ENCODE measurements around the gene PLPPR2.
"Not testable (repeated sequence)": the region's sequence is repeated elsewhere in the genome, so short reads cannot be mapped to it uniquely, and the experiment has no call there.

PLPPR2 gene

DNA sequence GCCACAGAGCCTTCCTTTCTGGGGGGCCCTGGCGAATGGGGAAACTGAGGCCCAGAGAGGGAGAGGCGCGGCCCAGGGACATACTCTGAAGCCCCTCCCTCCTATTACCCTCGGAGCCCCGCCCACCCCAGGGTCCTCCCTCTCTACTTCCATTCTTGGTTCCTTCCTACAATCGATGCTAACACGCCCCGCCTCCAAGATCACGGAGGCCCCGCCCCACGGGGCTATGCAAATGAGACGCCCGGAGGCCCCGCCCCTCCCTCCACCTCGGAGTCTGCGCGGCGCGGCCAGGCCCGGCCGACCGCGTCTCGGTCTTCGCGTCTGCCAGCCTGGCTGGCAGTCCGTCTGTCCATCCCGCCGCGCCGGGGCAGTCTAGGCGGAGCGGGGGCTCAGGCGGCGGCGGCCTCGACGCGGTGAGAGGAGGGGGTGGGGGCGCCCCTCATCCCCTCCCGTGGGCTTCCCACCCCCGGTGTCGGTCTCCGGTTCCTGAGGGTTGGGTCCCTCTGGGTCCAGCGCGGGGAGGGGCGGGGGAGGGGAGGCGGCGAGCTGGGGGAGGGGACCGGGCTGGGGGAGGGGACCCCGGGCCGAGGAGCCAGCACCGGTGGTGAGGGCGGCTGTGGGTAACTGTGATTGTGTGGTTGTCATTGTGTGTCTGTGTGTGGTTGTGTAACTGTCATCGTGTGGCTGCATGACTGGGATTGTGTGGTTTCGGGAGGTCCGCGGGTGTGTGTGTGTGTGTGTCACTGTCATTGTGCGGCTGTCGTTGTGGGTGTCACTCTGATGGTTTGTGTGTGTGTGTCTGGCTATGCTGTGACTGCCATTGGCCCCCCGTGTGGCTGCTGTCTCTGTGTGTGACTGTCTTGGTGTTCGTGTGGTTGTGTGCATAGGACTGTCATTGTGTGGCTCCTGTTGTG, at the start of gene PLPPR2:
PLPPR2 (plus strand) TSS at position 273 of the 914 bp plus-strand sequence. CDS start 2,242 bp downstream, outside the sequence.
- DNase-seq (ENCODE audit: low spot score) = peak; percentile 86

GRCh38 chr19:11306337-11306736, 48.9 kb upstream of the PLPPR2 start:
- no peak for DNase-seq (ENCODE audit: low spot score)

GRCh38 chr19:11320278-11320995, 34.8 kb upstream of the PLPPR2 start:
- not testable (repeated sequence) for DNase-seq (ENCODE audit: low spot score)

DNA sequence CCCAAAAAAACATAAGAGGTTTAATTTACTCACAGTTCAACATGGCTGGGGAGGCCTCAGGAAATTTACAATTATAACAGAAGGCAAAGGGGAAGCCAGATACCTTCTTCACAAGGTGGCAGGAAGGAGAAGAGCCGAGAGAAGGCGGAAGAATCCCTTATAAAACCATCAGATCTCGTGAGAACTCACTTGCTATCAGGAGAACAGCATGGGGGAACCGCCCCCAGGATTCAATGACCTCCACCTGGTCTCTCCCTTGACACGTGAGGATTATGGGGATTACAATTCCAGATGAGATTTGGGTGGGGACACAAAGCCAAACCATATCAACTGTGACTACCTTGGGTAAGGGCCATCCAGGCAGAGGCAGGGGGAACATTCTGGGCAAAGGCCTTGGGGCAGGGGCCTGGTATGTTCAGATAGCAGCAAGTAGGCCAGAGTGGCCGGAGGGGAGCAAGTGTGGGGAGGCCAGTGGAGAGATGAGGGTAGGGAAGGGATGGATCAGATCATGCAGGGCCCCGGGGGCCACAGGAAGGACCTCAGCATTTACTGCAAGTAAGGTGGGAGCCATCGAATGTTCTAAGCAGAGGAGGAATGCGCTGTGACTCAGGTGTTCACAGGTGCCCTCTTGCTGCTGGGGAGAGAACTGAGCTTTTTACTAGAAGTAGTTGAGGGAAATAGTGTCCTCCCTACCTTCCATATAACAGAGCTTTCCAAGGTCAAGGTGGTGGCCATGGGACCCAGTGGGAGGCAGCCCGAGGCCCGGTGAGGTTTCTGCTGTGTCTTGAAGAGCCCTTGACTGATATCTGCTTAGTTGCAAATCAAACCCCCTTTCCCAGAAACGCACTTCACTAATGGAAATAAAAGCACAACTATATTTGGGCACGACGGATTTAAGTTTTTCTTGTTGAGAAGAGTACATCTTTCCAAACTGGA, 33.8 kb upstream of the PLPPR2 start:
- no peak for DNase-seq (ENCODE audit: low spot score)

DNA sequence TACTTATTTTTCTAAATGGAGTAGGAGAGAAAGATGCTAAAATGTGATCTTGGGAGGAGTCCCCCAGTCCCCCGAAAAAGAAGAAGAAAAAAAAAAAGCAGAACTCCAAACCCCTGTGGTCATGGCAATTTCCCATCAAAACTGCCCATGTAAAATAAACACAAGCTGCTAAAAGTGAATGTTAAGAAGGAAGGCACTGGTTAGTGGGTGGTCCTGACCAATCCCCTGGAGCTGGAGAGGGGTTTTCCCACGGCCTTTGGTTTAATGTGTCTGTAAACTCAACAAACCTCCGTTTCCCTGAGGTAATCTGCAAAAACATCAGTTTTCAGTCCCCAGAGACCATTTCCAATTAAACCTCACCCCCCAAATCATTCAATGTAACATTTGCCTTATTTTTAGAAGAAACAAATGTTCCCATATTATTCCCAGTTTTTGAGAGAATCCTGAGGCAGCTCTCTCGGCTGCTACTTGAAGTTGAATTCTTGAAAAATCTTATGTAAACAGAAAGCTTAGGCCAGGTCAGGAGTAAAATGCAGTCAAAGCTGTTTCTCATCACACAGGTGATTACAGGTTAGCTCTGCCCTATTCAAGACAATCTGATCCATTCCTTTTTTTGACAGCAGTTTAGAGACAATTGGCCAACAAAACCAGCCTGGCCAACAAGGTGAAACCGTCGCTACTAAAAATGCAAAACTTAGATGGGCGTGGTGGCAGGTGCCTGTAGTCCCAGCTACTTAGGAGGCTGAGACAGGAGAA, 32.8 kb upstream of the PLPPR2 start:
- DNase-seq (ENCODE audit: low spot score) = no peak

DNA sequence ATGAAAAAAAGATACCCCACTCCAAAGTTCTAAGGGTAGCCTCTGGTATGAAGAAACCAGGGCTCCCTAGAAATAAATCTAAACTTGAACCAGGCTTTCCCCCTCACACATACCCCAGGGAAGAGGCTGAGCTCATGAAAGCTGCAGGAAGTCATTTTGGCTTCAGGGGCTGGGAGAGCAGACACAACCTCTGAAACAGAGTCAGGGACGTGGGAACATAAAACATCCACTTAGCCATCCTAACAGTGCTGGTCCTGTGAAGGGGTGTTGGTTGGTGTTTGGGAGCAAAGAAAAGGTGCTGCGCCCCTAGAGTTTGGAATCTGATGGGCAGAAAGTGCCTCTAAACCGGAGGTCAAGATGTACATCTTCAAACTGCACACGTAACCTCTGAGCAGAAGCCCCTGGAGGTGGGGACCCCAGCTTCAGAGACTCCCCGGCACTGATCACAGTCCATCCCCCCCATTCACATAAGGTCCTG, 31.6 kb upstream of the PLPPR2 start:
- no peak for DNase-seq (ENCODE audit: low spot score)

DNA sequence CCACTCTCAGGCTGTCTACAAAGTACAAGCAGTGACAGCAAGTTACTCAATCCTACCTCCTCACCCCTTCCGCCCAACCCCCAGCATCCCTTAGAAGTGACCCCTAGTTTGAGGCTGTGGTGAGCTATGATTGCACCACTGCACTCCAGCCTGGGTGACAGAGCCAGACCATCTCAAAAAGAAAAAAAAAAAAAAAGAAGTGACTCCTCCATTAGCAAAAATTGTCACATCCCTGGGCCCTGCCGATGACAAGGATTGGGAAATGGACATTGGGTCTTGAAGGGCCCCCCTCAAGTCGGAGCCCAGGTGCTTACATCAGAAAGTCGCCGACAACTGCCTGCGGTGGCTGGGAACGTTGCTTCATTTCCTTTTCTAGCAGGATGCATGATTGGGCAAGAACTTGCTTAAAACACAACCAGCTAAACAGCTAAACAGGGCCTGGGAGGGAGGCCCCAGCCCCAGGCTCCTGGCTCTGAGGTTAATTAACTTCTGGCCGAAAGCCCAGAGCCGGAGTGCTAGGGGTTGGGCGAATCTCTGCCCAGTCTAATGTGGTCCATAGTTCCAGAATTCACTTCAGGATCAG, 31.1 kb upstream of the PLPPR2 start:
- DNase-seq (ENCODE audit: low spot score) = no peak

GRCh38 chr19:11324748-11325389, 30.4 kb upstream of the PLPPR2 start:
- DNase-seq (ENCODE audit: low spot score) = no peak

DNA sequence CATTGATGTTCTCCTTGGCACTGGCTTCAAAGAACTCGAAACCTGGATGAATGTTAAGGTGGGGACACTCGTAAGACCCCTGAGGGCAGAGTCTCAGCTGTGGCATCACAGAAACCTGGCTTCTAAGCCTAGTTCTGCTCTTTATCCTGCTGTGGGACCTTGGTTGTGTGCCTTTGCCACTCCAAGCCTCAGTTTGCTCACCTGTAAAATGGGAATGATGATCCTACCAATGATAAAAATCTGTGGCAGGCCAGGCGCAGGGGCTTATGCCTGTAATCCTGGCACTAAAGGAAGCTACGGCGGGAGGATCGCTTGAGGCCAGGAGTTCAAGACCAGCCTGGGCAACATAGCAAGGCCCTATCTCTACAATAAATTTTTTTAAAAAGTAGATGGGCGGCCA, 29.7 kb upstream of the PLPPR2 start:
- DNase-seq (ENCODE audit: low spot score) = no peak

DNA sequence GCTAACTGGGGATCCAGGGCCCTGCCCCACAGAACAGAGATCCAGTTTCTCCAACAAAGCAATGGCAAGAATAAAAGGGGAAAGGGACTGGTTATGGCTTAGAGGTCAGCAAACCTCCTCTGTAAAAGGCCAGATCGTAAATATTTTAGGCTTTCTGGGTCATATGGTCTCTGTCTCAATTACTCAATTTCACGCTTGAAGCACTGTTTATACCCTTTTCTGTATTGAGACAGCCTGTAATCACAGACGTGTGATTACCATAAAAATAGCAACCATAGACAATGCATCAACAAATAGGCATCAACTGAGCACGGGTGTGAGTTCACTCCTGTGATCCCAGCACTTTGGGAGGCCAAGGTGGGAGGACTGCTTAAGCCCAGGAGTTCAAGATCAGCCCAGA, 25.1 kb upstream of the PLPPR2 start:
- DNase-seq (ENCODE audit: low spot score) = no peak

GRCh38 chr19:11331502-11331901, 23.7 kb upstream of the PLPPR2 start:
- DNase-seq (ENCODE audit: low spot score) = no peak

GRCh38 chr19:11332822-11333221, 22.4 kb upstream of the PLPPR2 start:
- DNase-seq (ENCODE audit: low spot score) = no peak

GRCh38 chr19:11333838-11334237, 21.4 kb upstream of the PLPPR2 start:
- DNase-seq (ENCODE audit: low spot score) = peak; percentile 58

- DNase-seq (ENCODE audit: low spot score) = no peak
These were observed 19.6 kb upstream of the PLPPR2 start for GRCh38 chr19:11335449-11336146.

DNA sequence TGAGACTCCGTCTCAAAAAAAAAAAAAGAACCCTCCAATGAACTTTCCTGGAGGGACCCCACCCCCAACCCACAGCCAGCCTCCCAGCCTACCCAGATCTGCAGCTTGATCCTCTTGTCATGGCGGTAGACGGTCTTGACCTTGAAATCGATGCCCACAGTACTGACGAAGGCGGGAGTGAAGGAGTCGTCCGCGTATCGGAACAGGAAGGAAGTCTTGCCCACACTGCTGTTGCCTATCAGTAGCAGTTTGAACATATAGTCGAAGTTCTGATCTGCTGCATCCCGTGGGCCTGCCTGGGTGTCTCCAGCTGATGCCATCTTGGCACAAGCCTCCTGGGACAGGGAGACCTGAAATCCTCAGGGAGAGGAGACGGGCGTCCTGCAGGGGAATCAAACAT, 18.2 kb upstream of the PLPPR2 start:
- DNase-seq (ENCODE audit: low spot score) = no peak

- DNase-seq (ENCODE audit: low spot score) = no peak
These were observed 17.1 kb upstream of the PLPPR2 start for GRCh38 chr19:11338121-11338520.

DNA sequence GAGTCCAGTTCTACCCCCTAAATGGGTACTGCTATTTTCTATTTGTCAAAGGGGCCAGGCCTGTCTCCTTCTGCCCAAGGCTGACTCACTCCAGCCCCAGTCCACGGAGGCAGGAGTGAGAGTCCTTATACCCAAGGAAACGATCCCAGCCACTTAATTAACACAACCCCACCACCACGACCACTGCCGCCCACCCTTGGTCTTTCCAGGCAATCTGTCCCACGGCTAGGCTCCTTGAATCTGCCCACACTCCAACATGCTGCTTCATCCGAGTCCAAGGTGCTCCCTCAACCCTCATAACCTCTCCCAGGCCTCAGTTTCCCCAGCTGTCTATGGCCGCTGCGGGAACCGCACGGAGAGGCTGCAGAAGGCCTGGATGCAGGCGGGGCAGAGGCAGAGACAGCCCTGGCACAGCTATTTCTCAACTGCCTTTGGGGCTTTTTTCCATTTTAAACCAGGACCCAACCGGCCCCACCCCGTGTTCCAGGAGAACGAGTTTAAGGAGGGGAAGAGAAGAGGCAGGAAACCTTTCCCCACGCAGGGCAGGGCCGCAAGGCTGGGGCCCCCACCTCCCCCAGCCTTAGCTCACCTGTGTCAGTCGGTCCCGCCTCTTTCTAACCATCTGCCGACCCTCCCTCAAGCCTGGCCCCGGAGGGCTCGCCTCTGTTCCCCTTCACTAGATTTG, 16.5 kb upstream of the PLPPR2 start:
- no peak for DNase-seq (ENCODE audit: low spot score)

DNA sequence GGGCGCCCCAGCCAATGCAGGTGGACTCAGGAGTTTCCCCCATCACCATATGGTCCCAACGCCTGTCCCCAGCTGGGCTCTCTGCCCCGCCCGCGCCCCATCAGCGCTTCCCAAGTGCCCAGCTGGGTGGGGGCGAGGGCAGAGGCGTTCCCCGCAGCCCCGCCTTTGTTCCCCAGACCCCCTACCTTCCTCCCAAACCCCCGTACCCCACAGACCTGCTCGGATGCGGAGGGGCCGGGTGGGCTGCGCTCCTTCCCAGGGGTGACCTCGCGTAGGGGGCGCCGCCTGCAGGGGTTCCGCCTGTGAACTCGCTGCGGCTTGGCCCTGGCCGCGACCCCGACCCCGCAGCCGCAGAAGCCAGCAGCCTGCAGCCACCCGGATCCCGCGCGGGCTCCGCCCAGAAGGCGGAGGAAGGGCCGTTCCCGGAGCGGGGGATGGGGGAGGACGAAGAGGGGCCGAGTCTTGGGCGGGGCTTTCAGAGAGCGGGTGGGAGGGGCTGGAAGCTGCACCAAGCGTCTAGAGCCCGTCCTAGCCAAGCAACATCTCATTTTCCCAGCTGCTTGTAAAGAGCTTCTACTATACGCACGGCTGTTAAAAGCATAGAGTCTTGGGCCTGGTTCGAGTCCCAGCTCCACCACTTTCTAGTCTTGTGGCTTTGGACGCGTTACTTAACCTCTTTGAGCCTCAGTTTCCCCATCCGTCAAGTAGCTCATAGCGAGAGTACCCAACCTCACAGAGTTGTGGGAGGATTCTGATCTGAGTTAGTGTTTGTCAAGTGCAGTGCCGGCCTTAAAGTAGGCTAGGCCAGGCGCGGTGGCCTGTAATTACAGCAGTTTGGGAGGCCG, 15.8 kb upstream of the PLPPR2 start, which contains the start of gene RAB3D:
RAB3D (minus strand) TSS at position 404 of the 845 bp plus-strand sequence. CDS start 2,258 bp downstream, outside the sequence.
- DNase-seq (ENCODE audit: low spot score) = peak; percentile 92

All from RKO (cell line).